NCI-H526 (cell line): ENCODE data around the gene ZNF497.
"Not testable (repeated sequence)": the region's sequence is repeated elsewhere in the genome, so short reads cannot be mapped to it uniquely, and the experiment has no call there.

Experiments used
- DNase-seq, 2 experiments: peaks; one replicate each; lab custom pipeline; 2025; lab: John Stamatoyannopoulos, UW

The ZNF497 gene

DNA sequence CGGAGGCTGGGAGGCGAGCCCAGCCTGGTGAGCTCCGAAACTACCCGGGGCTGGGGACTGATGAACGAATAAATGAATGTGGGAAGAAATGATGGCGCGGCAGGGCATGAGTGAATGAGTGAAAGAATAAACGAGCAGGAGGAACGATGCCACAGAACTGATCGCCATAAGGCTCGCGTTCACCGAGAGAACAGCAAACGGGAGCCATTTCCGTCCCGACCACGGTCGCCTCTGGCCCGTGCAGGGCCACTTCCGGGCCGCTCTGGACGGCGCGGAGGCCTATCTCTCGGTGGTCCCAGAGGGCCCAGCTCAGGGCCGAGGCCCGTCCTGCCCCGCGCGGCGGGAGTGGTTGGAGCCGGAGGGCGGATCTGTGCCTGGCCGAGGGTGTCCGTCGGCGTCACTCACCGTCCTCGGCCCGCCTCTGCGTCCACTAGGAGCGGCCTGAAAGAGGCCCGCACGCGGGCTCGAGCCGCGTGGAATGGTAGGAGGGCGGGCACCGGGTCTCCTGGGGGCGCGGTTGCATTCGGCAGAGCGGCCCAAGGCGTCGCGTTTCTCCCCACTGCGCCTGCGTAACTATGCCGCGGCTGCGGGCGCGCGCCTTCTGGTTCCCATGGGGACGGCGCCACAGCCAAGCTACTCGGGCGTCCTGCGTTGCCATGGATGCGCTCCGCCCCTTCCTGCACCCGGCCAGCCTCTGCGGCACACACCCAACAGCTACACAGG is at the start of gene ZNF497:
Gene ZNF497, minus strand, starts transcription at position 480 of the 723 bp plus-strand sequence. CDS start 5,116 bp downstream, outside the sequence.
- DNase-seq, result peak; percentile 87 to 97

DNA sequence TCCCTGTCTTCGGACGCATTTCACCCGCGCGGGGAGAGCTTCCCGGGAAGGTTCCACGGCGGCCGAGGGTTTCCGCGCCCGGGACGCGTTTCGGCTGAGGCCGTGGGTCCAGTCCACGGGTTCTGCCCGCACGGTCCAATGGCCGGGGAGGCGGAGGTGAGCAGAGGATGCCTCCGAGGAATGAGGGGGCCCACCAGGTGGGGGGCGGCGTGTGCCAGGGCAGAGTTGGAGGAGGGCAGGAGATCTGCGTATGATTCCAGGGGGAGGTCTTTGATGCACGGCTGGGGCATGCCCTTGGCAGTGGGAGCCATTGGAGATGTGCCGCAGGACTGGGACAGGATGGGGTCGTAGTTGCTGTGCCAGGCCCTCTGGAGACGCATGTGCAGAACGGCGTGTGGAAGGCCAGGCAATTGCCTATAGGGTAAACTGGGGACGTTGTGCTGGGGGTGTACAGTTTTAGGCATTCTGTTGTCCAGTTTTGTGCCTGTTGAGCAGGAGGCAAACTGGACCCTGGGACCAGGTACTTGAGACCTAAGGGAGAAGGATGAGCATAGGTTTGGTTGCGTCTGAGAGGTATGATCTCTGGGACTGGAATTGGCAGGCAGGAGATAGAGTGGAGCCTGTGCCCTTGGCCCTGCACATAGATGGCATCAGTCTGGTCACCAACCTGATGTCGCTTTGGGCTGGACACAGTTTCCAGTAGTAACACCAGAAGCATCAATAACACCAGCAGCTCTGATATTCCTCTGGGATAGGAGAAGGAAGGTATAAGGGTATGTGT is 46.6 kb upstream of the ZNF497 start:
- peak; percentile 18 to 46 for DNase-seq

DNA sequence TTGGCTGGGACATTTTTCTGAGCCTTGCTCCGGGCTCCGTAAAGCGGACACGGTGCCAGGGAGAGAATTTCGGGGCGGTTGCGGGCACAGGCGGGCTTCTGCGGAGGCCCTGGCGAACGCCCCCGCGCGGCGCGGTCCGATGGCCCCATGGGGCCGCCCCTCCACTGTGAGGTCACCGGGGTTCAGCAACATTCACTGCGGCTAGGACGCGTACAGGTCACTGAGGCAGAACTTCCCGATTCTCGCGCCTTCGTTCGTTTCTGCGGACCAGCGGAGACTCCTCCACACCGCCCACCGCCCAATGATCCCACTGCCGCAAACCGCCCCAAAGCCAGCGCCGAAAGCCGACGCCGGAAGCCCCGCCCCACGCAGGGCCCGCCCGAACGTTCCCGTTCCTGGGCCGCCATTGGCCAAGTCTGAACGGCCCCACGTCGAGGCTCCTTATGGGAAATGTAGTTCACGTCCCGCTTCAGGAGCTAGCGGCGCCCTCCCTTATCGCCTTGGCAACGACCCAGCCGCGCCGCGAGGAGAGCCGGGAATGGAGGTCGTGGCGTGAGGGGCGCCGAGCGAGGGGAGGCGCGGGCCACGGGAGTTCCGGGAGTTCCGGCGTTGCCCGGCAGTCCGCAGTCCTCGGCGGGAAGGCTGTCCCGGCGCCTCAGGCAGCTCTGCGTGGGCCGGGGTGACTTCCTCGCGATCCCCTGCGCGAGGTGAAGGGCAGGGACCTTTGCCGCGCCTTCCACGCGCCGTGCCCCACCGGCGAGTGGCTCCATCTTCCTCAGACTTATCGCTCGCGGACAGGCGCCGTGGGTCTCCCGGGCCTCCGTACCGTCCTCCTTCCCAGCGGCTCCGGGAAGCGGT is 45.8 kb upstream of the ZNF497 start, which contains the start of gene ZNF584:
Gene ZNF584, plus strand, starts transcription at position 498 of the 858 bp plus-strand sequence. CDS start 499 bp downstream, outside the sequence.
- peak; percentile 91 to 98 for DNase-seq

DNA sequence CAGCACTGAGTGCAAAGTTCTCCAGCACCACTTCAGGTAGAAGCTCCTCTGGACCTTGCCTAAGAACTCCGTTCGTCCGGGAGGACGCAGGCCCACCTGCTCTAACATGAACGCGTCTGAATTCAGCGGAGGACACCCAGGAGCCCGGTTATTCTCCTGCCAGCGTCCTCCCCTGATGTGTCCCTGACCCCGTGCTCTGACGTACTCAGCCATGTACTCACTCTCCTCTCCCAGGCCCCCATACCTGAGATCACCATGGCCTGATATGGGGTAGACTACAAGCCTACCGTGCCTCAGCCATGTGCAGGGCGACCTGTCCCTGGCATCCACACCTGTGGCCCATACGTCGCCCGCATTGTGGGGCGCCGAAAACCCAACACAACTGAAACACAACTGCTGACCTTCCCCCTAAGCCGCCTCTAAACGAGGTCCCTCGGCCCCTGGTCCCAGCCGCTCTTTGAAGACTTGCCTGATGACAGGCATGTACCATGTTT is 45.2 kb upstream of the ZNF497 start:
- peak in 1 of 2 experiments; percentile 38 for DNase-seq

DNA sequence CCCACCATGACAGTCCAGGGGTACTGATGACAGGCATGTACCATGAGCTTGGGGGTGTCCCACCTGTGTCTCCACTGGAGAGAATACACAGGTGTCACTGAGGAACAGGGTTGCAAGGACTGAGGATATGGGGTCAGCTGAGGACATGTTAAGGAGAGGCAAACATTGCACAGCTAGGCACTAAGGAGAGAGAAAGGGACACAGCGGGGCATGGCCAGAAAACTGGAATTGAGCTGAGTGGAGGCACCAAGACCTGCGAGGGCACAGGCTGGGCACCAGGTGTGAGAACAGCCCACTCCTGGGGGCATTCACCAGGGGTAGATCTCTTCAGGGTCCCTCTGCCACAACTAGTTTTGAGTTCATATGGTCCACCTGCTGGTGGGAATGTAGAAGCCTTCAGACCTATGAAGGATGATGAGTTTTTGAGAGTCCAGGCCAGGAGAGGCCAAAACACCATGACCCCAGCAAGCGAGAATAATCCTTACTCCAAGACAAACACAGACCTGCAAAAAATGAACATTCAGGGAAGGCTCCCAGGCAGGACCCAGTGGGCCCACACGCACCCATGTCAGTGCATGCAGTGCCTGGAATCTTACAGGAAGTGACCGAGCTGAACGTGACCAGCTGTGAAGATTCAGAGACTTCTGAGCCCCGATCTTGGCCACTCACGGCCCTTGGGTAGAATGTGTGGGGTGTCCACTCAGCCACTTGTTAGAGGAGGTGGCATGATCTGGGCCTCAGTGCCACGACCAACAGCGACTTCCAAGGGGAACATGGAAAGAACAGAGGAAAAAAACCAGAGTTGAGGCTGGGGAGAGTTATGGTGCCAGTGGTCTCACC is 44.5 kb upstream of the ZNF497 start:
- DNase-seq, result no peak

DNA sequence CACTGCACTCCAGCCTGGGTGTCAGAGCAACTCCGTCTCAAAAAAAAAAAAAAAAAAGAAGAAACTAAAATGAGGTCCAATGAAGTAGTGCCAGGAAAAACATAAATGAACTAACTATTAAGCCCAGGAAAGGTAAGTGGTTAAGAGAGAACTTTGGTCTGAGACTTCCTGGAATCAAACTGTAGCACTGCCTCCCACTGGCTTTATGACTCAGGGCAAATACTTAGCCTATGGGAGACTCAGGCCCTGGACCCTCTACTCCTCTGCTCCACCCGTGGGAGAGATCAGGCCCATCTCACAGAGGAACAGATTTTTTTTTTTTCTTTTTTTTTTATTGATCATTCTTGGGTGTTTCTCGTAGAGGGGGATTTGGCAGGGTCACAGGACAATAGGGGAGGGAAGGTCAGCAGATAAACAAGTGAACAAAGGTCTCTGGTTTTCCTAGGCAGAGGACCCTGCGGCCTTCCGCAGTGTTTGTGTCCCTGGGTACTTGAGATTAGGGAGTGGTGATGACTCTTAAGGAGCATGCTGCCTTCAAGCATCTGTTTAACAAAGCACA is 41.4 kb upstream of the ZNF497 start:
- not testable (repeated sequence) for DNase-seq

DNA sequence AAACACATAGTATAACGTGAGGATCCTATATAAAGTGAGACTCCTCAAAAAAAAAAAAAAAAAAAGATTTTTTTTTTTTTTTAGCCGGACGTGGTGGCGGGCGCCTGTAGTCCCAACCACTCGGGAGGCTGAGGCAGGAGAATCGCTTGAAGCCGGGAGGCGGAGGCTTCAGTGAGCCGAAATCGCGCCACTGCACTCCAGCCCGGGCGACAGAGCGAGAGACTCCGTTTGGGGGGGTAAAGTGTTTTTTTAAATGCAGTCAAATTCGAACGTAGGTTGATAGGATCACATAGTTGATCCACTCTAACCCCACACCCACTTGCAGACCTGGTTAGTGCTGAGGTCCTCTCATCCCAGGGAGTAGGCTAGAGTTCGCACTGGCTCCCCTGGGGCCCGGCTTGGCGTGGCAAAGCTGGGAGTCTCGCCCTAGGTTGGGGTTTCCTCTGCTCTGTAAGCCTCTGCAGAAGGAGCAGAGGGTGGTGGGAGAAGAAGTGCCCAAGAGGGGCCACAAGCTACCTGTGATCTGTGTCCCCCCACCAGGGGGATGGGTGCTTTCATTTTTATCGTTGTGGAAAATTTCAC is 39.4 kb upstream of the ZNF497 start:
- no peak for DNase-seq

DNA sequence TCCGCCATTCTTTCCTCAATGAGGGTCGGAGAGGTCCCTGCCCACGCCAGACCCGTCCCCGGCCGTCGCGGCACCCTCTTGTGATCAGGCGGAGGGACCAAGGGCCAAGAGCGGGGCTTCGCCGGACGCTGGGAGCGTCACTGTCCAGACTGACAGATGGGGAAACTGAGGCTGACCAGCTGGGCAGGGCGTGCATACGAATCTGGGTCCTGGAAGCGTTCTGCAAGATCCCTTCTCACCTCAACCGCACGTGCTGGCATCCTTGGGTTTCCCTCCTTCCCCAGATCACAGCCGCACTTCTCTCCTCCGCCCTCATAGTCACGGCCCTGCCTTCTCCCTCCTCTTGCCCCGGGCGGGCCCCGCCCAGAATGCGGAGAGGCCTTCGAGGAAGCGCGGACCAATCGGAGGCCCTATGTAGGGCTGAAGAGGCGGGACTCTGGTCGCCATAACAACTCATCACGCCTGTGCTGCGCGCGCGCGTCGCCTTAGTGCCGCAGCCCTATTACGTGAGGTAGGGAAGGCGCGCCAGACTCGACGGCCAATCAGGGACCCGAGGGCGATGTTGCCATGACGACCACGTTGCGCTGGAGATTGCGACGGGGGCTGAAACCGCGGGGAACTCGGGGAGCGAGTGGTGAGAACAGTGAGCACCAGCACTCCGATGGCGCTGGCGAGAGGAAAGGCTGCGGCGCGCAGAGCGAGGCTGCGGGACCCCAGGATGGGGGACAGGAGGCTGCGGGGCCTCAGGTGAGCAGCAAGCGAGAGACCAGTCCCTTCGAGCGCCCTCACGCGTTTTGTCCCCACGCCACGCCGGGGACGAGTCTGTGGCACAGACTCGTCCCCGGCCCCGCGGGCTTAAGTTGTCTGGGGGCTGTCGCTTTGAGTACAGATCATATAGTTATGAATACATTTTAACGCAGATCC is 38.6 kb upstream of the ZNF497 start:
- DNase-seq, result peak; percentile 98 to 100

DNA sequence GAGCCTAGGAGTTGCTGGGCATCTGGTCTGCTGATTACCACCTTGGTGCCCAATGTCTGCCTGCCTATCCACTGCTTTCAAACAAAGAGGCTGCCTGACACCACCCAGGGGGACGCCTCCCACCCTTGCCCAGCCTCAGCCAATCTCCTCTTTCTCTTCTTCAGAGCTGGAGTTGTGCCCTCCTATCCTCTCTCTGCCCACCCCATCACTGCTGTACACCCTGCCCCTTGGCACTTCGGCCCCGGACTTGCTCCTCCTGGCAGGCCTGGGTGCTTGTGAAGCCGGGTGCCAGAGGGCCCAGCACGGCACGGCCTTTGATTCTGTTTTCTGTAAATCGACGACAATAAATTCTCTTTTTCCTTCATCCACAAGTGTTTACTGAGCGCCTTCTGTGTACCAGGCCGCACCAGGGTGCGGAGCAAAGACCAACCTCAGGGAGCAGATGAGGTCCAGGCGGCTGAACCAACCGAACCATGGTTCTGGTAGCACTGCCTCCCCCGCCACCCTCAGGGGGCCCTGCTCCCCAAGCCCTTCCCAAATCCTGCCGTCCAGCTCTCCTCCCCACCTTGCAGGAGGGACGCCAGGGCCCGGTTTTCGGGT is 37.9 kb upstream of the ZNF497 start:
- no peak for DNase-seq

DNA sequence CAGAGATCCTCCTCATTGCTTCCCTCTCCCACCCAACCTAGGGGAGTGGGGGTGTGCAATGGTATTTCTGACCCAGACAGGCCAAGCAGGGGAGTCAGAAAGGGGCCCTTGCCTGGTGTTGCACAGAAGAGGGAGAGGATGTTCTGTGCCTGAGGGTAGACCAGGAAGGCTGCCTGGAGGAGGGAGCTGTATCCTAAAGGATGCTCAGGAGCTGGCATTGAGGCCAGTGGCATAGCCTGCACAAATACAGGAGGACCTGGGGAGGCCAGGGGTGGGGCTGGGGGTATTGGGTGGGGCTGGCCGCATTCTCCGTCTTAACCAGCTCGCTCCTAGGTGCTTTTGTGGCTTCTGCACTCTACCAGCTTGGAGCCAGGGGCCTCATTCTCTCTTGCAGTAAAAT is 37.4 kb upstream of the ZNF497 start:
- DNase-seq, result no peak

DNA sequence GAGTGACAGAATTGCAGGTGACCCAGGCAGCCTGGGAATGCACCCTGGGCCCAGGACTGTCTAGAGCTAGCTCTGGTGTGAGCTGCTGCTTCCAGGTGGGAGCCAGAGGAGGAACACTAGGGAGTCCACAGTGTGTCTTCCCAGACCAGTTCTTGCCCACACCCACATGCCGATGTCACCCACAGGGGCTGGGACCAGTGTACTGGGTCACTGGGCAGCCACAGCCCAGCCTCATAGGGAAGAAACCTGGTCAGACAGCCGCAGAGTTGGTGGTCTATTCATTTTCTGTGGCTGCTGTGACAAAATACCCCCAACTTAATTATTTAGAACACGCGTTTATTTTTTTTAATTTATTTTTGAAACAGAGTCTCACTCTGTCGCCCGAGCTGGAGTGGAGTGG is 36.0 kb upstream of the ZNF497 start:
- no peak for DNase-seq

DNA sequence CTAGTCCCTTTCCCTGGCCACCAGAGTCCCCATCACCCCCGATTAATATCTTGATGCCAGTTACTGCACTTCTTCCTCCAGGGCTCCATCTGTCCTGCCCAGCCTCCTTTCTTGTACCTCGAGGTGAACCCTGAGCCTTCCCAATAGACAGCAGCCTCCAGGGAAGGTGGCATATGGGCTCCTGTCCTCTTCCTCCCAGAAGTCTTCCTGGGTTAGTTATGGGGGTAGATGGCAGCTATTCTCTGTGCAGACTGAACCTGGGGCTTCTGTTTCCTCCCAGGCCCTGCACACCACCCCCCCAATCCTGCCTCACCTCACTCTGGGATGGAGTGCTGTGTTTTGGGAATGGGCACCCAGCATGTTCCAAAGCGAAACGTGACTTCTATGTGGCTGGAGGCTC is 35.5 kb upstream of the ZNF497 start:
- DNase-seq, result no peak

DNA sequence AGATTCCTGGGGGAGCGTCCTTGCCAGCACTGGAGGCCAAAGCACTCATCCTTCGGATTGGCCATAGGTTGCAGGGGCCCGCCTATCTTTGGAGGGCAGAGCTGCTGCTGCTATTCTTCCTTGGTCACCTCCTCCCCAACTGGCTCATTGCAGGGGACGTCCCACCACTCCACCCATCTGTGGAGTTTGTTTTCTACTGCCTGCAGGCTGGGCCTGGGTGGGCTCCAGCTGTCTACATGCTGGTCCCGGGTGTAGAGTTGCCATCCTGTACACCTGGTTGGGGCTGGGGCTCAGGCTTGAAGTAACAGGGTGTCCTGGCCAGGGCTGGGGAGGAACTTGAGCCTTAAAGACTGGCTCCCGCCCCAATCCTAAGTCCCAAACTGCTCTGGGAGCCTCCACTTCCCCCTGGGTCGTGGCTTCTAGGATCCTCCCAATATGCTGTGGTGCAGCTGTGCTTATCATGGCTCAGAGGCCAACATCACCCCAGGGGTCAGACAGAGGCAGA is 35.0 kb upstream of the ZNF497 start:
- no peak for DNase-seq

DNA sequence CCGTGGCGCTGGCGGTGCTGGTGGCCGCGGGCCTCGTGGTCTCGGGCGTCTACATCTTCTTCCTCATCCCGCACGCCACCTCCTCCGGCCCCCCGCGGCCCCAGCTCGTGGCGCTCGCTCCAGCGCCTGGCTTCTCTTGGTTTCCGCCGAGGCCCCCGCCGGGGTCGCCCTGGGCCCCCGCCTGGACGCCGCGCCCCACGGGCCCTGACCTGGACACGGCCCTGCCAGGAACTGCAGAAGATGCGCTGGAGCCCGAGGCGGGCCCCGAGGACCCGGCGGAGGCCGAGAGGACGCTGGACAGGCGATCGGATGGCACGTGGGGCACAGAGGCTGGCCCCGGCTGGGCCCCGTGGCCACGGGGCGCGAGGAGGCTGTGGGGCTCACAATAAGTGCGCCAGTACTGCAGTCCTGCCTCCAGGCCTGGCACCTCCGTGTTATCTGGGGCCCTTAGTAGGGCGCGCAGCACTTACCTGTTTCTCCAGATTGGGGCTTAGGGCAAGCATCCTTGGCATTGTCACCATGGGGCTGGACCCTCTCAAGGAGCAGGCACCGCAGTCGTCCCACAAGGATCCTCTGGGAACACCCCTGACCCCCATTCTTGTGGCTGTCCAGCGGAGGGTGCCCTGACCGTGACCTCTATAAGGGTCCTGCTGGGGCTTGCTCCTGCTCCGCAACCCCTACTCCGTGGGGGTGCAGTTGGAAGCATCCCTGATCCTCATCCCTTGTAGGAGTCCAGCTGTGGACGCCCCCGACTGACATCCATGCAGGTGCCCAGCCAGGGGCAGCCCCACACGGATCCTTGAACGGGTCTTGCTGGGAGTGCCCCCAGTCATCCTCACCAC is 34.4 kb upstream of the ZNF497 start:
- DNase-seq, result no peak

DNA sequence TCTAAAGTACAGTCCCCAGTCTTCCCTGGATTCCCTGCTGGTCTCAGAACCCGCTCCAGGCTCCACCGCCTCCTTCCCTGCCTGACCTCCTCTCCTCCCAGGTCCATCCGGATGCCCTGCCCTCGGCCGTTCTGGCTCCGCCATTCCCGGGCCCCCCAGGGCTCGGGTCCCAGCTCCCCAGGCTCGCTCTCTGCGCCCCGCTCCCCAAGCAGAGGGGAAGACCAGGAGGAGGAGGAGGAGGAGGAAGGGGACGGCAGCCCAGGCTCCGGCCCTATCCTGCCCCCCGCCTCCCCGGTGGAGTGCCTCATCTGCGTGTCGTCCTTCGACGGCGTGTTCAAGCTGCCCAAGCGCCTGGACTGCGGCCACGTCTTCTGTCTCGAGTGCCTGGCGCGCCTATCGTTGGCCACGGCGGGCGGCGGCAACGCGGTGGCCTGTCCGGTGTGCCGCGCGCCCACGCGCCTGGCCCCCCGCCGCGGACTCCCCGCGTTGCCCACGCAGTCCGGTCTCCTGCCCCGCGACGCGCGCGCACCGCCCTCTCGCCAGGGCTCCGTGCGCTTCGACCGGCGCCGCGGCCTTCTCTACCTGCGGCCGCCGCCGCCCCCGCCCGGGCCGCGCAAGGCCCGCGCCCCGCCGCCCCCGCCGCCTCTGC is 33.6 kb upstream of the ZNF497 start:
- DNase-seq, result no peak

DNA sequence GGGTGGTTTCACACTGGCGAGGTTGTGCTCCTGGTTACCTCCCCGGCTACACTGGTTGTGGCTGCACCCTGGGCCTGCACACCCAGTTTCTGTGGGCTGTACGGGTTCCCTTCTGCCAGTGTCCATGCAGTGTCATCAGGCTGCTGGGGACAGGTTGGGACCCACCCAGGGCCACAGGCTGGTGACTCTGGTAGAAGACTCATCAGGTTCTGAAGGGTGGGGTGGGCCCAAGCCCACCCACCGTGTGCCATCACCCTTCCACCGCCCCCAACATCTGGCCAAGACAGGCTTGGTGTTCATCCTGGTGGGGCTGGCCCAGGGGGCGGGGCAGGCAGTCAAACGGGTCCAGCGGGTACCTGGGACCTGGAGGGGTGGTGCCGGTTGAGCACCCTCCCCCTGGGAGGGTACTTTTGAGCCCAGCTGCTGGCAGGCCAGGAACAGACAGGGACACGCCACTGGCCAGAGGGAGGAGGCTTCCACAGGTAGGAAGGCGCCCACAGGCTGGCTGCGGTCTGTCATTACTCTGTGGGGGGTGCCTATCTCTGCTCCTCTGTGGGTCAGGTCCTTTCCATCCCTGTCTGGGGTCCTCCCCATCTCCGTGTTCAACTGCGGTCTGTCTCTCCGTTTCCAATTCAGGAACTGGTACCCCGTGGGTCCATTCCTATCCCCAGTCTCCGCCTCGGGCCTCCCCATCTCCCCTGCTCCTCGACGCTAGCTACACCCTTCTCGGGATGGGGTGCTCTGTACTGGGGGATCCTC is 32.8 kb upstream of the ZNF497 start, which contains the start of gene RNF225:
Gene RNF225, plus strand, starts transcription at position 437 of the 759 bp plus-strand sequence. CDS start 434 bp downstream, outside the sequence.
- peak; percentile 29 to 66 for DNase-seq
